GM21360 (cell line): Measurements from ENCODE around the gene SMTNL2.
"Not testable (repeated sequence)": the region's sequence is repeated elsewhere in the genome, so short reads cannot be mapped to it uniquely, and the experiment has no call there.

Source experiments
- ATAC-seq: cut with Tn5 transposase; IDR thresholded peaks from one replicate; pipeline ENCODE4 v1.9.1; 2021; ENCODE audit warnings: mild to moderate bottlenecking, moderate library complexity; ENCODE audit not compliant: unreplicated experiment

Gene SMTNL2

GRCh38 chr17:4599505-4600281, 15.4 kb downstream of the SMTNL2 start:
- no peak for ATAC-seq

GRCh38 chr17:4600563-4600962, 16.2 kb downstream of the SMTNL2 start:
- ATAC-seq, result no peak

GRCh38 chr17:4601326-4601725, 17.0 kb downstream of the SMTNL2 start:
- no peak for ATAC-seq

GRCh38 chr17:4602041-4602440, 17.7 kb downstream of the SMTNL2 start:
- no peak for ATAC-seq

GRCh38 chr17:4604111-4604644, 19.8 kb downstream of the SMTNL2 start:
- ATAC-seq, result no peak

- not testable (repeated sequence) for ATAC-seq
Measured at GRCh38 chr17:4604736-4605135, 20.4 kb downstream of the SMTNL2 start.

GRCh38 chr17:4605826-4606225, 21.5 kb downstream of the SMTNL2 start:
- ATAC-seq, result no peak

GRCh38 chr17:4607261-4607741, 23.0 kb downstream of the SMTNL2 start:
- ATAC-seq, result no peak

- no peak for ATAC-seq
Measured at GRCh38 chr17:4607773-4608187, 23.5 kb downstream of the SMTNL2 start.

GRCh38 chr17:4609761-4610160, 25.4 kb downstream of the SMTNL2 start:
- no peak for ATAC-seq

- no peak for ATAC-seq
Measured at GRCh38 chr17:4610162-4610561, 25.8 kb downstream of the SMTNL2 start.

- ATAC-seq, result no peak
Measured at GRCh38 chr17:4610656-4611055, 26.3 kb downstream of the SMTNL2 start.

- no peak for ATAC-seq
Measured at GRCh38 chr17:4616476-4616875, 32.1 kb downstream of the SMTNL2 start.

- no peak for ATAC-seq
Measured at GRCh38 chr17:4617090-4617489, 32.8 kb downstream of the SMTNL2 start.

GRCh38 chr17:4617590-4618351, 33.4 kb downstream of the SMTNL2 start:
- ATAC-seq, result no peak

GRCh38 chr17:4620531-4621101, 36.3 kb downstream of the SMTNL2 start:
- ATAC-seq, result no peak

GRCh38 chr17:4622375-4622774, 38.0 kb downstream of the SMTNL2 start:
- ATAC-seq, result no peak

- ATAC-seq, result no peak
Measured at GRCh38 chr17:4623249-4623648, 38.9 kb downstream of the SMTNL2 start.

- not testable (repeated sequence) for ATAC-seq
Measured at GRCh38 chr17:4624451-4624911, 40.2 kb downstream of the SMTNL2 start.

- no peak for ATAC-seq
Measured at GRCh38 chr17:4625181-4625617, 40.9 kb downstream of the SMTNL2 start.

- no peak for ATAC-seq
Measured at GRCh38 chr17:4626734-4627256, 42.5 kb downstream of the SMTNL2 start.
